Measurements from ENCODE around the gene CTTN. TPM values are rescaled to one million over a fixed set of nuclear protein-coding genes. Genes with fewer than 3 reads are reported as not detected.

The CTTN gene
- total and polyA plus RNA-seq, 2 of the 13 experiments (the other 11 are each of a cell fraction or from before 2014, with no cell fraction given): 84.4 to 114 TPM

GRCh38 chr11:70466596-70466995 is 68.3 kb downstream of the CTTN start:
- Histone ChIP-seq H3K4me1 (ENCODE audit: insufficient read depth, low read length) (no peaks in the 10 kb centered on the region), H3K36me3 (replicated peaks in 1 of 2; ENCODE audit: control insufficient read depth in 1 of 2, insufficient read depth in 2 of 2, low read length in 2 of 2) (peaks cover 0 to 1% of the 10 kb centered on the region in 2 experiments; a peak in 1 of 5 replicates), H3K9me3 (ENCODE audit: low read length) (no peaks in the 10 kb centered on the region), H3K27ac (ENCODE audit: extremely low read length, insufficient read depth, low read length) (no peak overlapping the region), H2AFZ (ENCODE audit: low read length) (no peak overlapping the region), H4K20me1 (ENCODE audit: insufficient read depth, low read length) (no peaks in the 10 kb centered on the region), H3K27me3 (ENCODE audit: control insufficient read depth in 1 of 2, insufficient read depth in 2 of 2, low read length in 2 of 2) (0 out of 5 replicates have a peak, but pooled peaks cover 0 to 10% of the 10 kb centered on the region in 2 experiments), H3K4me3 (replicated peaks in 1 of 3; ENCODE audit: insufficient read depth in 1 of 3, low read depth in 2 of 3, low read length in 3 of 3) (no peak overlapping the region), H3K4me2 (ENCODE audit: low read depth, low read length) (no peak overlapping the region), H3K79me2 (ENCODE audit: insufficient read depth, low read length) (no peaks in the 10 kb centered on the region), H3K9ac (ENCODE audit: insufficient read depth, low read depth, low read length) (no peak overlapping the region)
- FAIRE-seq (no peak), DNase-seq (ENCODE audit: low spot score) (no peak), ATAC-seq (peak; percentile 29)
- ChIA-PET POLR2A (no interaction called here), CTCF (ENCODE audit: low intra/inter-chr PET ratio, low total read pairs) (interaction anchor here (1.0 kb wide), 1 partner anchor 289 kb away, joined by 5 read pairs; no protein-coding TSS in a partner anchor)
- intact Hi-C loops (cut with micrococcal nuclease; ENCODE audit: unreplicated experiment) (no loop called here), in situ Hi-C loops (cut with HindIII; ENCODE audit: extremely low pct_ligation_motif_present, low pct_unique_long_range_greater_than_20kb) (loop anchor here (5.0 to 25.0 kb wide), 2 partner anchors 291 to 946 kb away; no protein-coding TSS in a partner anchor)
- WGBS (ENCODE audit: low lambda C conversion rate): 72% methylated on average over 5 of the region's 8 CpGs
- TF ChIP-seq MNT (IDR thresholded peaks at IDR 0.05) (peak; percentile 76), RORA (CRISPR knock-in tag; IDR thresholded peaks at IDR 0.05) (no peak), ZBTB7A (CRISPR knock-in tag; IDR thresholded peaks at IDR 0.05) (no peak)
- no TSS peak for BruUV-seq (replicated peaks)

GRCh38 chr11:70467201-70468085 is 69.1 kb downstream of the CTTN start:
- peak; percentile 59 for FAIRE-seq
- no peak overlapping the region for H3K27ac ChIP-seq (ENCODE audit: extremely low read length, insufficient read depth, low read length)
- no peaks in the 10 kb centered on the region for H3K79me2 ChIP-seq (ENCODE audit: insufficient read depth, low read length)
- no TSS peak for BruUV-seq (replicated peaks)
- in situ Hi-C loops (cut with HindIII; ENCODE audit: extremely low pct_ligation_motif_present, low pct_unique_long_range_greater_than_20kb) (loop anchor here (5.0 to 25.0 kb wide), 2 partner anchors 290 to 945 kb away; no protein-coding TSS in a partner anchor), intact Hi-C loops (cut with micrococcal nuclease; ENCODE audit: unreplicated experiment) (loop anchor here (1.0 kb wide), 1 partner anchor 288 kb away; no protein-coding TSS in a partner anchor)
- H3K4me2 ChIP-seq (ENCODE audit: low read depth, low read length): no peak overlapping the region
- H4K20me1 ChIP-seq (ENCODE audit: insufficient read depth, low read length): no peaks in the 10 kb centered on the region
- peak; percentile 34; the same call in 2 of the 3 replicates for ATAC-seq
- H3K9ac ChIP-seq (ENCODE audit: insufficient read depth, low read depth, low read length): no peak overlapping the region
- 0 out of 5 replicates have a peak, but pooled peaks cover 0 to 9% of the 10 kb centered on the region in 2 experiments for H3K27me3 ChIP-seq (ENCODE audit: control insufficient read depth in 1 of 2, insufficient read depth in 2 of 2, low read length in 2 of 2)
- peaks cover 3% of the 10 kb centered on the region in 2 experiments; a peak in 3 of 5 replicates for H3K36me3 ChIP-seq (replicated peaks in 1 of 2; ENCODE audit: control insufficient read depth in 1 of 2, insufficient read depth in 2 of 2, low read length in 2 of 2)
- CTCF ChIA-PET (ENCODE audit: low intra/inter-chr PET ratio, low total read pairs): interaction anchor here (1.0 to 1.8 kb wide), 3 partner anchors 288 to 347 kb away, joined by 4 to 6 read pairs (median 5); no protein-coding TSS in a partner anchor
- no peaks in the 10 kb centered on the region for H3K4me1 ChIP-seq (ENCODE audit: insufficient read depth, low read length)
- 37% methylated on average over 17 of the region's 20 CpGs for WGBS (ENCODE audit: low lambda C conversion rate)
- POLR2A ChIA-PET: no interaction called here
- H2AFZ ChIP-seq (ENCODE audit: low read length): no peak overlapping the region
- H3K4me3 ChIP-seq (replicated peaks in 1 of 3; ENCODE audit: insufficient read depth in 1 of 3, low read depth in 2 of 3, low read length in 3 of 3): no peak overlapping the region
- no peaks in the 10 kb centered on the region for H3K9me3 ChIP-seq (ENCODE audit: low read length)
- peak; percentile 33 for DNase-seq (ENCODE audit: low spot score)
- TF ChIP-seq ZNF772 (CRISPR knock-in tag; IDR thresholded peaks at IDR 0.05): no peak
- no peak for TF ChIP-seq SETDB1 (CRISPR knock-in tag; IDR thresholded peaks at IDR 0.05; ENCODE audit: borderline replicate concordance)
- TF ChIP-seq STAG1 (CRISPR knock-in tag; IDR thresholded peaks at IDR 0.05): peak; percentile 91
- TF ChIP-seq ZUFSP (CRISPR knock-in tag; IDR thresholded peaks at IDR 0.05; ENCODE audit: borderline replicate concordance): no peak
- TF ChIP-seq ARID3A (IDR thresholded peaks at IDR 0.05; ENCODE audit: low read depth, low read length): peak; percentile 38; the same call in 1 of the 2 replicates
- no peak for TF ChIP-seq ZNF572 (CRISPR knock-in tag; IDR thresholded peaks at IDR 0.05)
- TF ChIP-seq ZNF441 (CRISPR knock-in tag; IDR thresholded peaks at IDR 0.05; ENCODE audit: borderline replicate concordance): no peak
- no peak for TF ChIP-seq ZNF619 (CRISPR knock-in tag; IDR thresholded peaks at IDR 0.05)

Data from HepG2 (cell line).